Hepatocyte (in vitro differentiated cells): ENCODE measurements around the gene SEZ6.

Source experiments
- EZH2 ChIP-seq: fragments of 200-600 bp; sonication (generic); IDR thresholded peaks from 2 replicates; pipeline ENCODE4 v1.6.1; 2016; ENCODE audit warnings: antibody characterized with exemption, mild to moderate bottlenecking, borderline replicate concordance
- EZH2phosphoT487 ChIP-seq: fragments of 200-600 bp; sonication (generic); IDR thresholded peaks from one replicate; pipeline ENCODE4 v1.6.1; 2018; ENCODE audit warnings: antibody characterized with exemption, mild to moderate bottlenecking, low read depth, moderate library complexity; ENCODE audit not compliant: unreplicated experiment, severe bottlenecking
- TF ChIP-seq, protein P1 (sequence below): fragments of 200-600 bp; sonication (generic); IDR thresholded peaks from 2 replicates; pipeline ENCODE4 v1.5.1; 2016; ENCODE audit warnings: antibody characterized with exemption, mild to moderate bottlenecking; ENCODE audit not compliant: poor library complexity

DNA sequence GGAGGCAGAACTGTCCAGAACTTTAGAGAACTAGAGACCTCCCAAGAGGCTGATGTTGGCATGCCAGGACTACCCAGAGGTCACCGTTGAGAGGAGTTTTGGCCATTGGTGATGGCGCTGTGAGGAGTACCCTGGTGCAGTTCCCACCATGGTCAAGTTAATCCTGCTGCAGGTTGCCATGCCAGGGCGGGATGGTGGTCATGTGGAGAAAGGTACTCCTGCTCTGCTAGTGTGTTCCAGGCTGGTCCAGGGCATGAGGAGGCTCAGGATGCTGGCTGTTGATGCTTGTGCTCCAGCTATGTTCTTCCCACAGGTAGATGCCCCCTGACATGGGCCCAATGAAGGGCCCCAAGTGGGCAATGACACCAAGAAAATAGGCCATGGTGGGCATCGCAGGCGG lies 50.4 kb downstream of the SEZ6 start:
- TF ChIP-seq, protein P1, sequence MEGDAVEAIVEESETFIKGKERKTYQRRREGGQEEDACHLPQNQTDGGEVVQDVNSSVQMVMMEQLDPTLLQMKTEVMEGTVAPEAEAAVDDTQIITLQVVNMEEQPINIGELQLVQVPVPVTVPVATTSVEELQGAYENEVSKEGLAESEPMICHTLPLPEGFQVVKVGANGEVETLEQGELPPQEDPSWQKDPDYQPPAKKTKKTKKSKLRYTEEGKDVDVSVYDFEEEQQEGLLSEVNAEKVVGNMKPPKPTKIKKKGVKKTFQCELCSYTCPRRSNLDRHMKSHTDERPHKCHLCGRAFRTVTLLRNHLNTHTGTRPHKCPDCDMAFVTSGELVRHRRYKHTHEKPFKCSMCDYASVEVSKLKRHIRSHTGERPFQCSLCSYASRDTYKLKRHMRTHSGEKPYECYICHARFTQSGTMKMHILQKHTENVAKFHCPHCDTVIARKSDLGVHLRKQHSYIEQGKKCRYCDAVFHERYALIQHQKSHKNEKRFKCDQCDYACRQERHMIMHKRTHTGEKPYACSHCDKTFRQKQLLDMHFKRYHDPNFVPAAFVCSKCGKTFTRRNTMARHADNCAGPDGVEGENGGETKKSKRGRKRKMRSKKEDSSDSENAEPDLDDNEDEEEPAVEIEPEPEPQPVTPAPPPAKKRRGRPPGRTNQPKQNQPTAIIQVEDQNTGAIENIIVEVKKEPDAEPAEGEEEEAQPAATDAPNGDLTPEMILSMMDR, result no peak
- no peak for TF ChIP-seq EZH2phosphoT487
- TF ChIP-seq EZH2, result no peak
